D721Med (cell line): Measurements from ENCODE around the gene RTF2.

Experiments used
- DNase-seq: peaks from one replicate; pipeline ENCODE4 v3.0.0; 2011; ENCODE audit warnings: low spot score; ENCODE audit not compliant: insufficient read length
- FAIRE-seq: peaks from 2 replicates; lab custom pipeline; 2011; peaks lifted over from hg19 to GRCh38; lab: Jason Lieb, UNC
- CTCF ChIP-seq: IDR thresholded peaks from 2 replicates; pipeline ENCODE4 v1.5.1; 2012; ENCODE audit warnings: mild to moderate bottlenecking, control low read depth; ENCODE audit not compliant: insufficient read depth; ENCODE audit errors: missing control alignments

The RTF2 gene

DNA sequence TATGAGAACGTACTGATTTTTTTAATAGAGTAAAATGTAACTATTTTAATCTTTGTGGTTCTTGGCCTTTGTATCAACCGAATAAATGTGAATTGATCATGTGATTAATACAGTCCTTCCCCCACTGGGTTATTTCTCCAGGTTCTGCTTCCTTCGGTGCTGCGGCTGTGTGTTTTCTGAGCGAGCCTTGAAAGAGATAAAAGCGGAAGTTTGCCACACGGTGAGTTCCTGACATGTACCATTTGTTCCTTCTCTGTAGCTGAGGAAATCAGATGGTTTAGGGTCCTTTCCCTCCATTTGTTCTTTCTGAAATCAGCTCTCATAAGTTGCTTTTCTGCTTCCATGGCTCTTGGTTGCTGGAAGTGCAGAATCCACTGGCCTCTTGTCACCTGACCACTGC is 15.5 kb downstream of the RTF2 start:
- TF ChIP-seq CTCF, result no peak
- no peak for FAIRE-seq
- DNase-seq, result no peak

DNA sequence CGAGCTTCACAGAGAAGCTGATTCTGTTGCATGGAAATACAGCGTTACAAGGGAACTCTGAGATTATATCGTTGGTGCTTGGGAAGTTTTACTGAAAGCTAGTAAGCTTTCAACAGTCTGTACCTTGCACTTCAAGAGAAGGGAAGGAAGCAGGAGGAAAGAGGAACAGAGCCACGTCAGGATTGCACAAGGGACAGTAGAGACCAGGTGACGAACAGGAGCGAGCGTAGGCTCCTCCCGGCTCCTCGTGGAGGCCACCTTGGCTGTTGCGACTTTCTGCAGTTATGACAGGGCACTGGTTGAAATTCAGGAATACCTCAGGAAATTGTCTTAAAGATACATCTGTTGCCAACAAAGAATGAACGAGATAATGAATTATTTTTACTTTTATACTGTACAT is 18.8 kb downstream of the RTF2 start:
- DNase-seq (no peak), FAIRE-seq (no peak)

GRCh38 chr20:56488566-56488965 is 20.1 kb downstream of the RTF2 start:
- no peak for DNase-seq
- TF ChIP-seq CTCF, result no peak
- FAIRE-seq, result no peak

More for the DNA sequence above, 18.8 kb downstream of the RTF2 start:
- no peak for TF ChIP-seq CTCF

GRCh38 chr20:56501116-56501515 is 32.7 kb downstream of the RTF2 start:
- no peak for TF ChIP-seq CTCF
- FAIRE-seq, result no peak

GRCh38 chr20:56503916-56504315 is 35.5 kb downstream of the RTF2 start:
- DNase-seq (no peak), FAIRE-seq (no peak)
- TF ChIP-seq CTCF, result no peak

More at GRCh38 chr20:56501116-56501515, 32.7 kb downstream of the RTF2 start:
- DNase-seq, result no peak

DNA sequence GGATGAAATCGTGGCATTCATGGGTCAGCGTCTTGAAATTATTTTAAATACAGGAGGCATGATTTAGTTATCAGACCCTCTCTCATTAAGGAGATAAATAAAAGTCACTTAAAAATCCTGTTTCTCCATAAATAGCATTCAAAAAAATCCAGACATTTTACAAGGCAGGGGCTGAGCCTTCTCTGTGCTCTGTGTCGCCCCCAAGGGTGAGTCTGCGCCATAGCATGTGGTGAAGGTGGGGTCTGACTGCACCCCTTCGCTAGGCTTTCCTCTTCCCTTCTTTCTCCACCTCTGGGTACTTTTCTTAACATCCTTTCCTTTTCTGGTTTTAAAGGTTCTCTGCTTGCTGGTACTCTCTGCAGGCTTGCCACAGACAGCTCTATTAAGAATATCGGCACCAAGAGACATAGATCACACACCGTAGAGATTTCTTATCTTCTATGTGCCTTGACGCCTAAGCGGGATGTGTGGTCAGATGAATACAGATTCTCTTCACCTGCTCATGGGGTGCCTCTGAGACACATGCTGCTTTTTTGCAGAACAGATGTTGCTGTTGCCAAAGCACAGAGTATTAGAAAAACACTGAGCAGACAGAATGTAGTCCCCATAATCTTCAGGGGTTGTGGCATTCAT is 36.1 kb downstream of the RTF2 start:
- DNase-seq, result no peak
- no peak for FAIRE-seq
- peak; percentile 24 for TF ChIP-seq CTCF

- no peak for FAIRE-seq
- no peak for TF ChIP-seq CTCF
- no peak for DNase-seq
Observed at GRCh38 chr20:56506103-56506502, 37.7 kb downstream of the RTF2 start.
